K562 (cell line): ENCODE measurements around the gene RABGAP1. TPM values are rescaled to one million over a fixed set of nuclear protein-coding genes. Genes with fewer than 3 reads are reported as not detected.

ENCODE experiments used
- ATAC-seq: fragments of 200-7000 bp; cut with Tn5 transposase; 3 replicates; pipeline ENCODE4 v1.9.1; 2020; ENCODE audit warnings: moderate library complexity
- BruUV-seq: library from RNA; stranded (reverse); fragments of 400-500 nt; replicated peaks from 2 replicates; lab custom pipeline; 2021; lab: Mats Ljungman, UMichigan
- CTCF ChIA-PET: fragments of 300-600 bp; formaldehyde crosslinking; extraction: SDS; loops from one replicate; lab custom pipeline; 2021; ENCODE audit warnings: low intra/inter-chr PET ratio; lab: Yijun Ruan, JAX
- POLR2A ChIA-PET: fragments of 300-600, 350-650 bp; sonication (Branson Sonifier 250); formaldehyde crosslinking; extraction: SDS; loops from one replicate; lab custom pipeline; 2021; ENCODE audit warnings: antibody characterized with exemption, inconsistent platforms; lab: Yijun Ruan, JAX
- DNase-seq, 4 experiments: peaks; one replicate each; pipeline versions ENCODE4 v3.0.0 to v3.0.0-alpha.2; 2011 to 2018; ENCODE audit warnings: low spot score in 3 of 4, mixed read lengths in 3 of 4; ENCODE audit errors: extremely low read depth in 1 of 4
- FAIRE-seq: peaks from 2 replicates; lab custom pipeline; 2011; peaks lifted over from hg19 to GRCh38; lab: Jason Lieb, UNC
- H2AFZ ChIP-seq: 2 replicates; pipeline ENCODE4 v1.6.0; 2011; ENCODE audit warnings: low read depth, low read length, control low read depth, inconsistent platforms
- H3K27ac ChIP-seq: fragments of 200-600 bp; 3 replicates; pipeline ENCODE4 v1.8.0; 2011; ENCODE audit warnings: low read depth, mild to moderate bottlenecking, control low read depth, inconsistent platforms, low read length, moderate library complexity, mixed read lengths; ENCODE audit errors: extremely low read depth
- H3K27me3 ChIP-seq, 2 experiments: fragments of 300-600 bp in 1 of 2; 2 replicates in 1 of 2; 3 replicates in 1 of 2; pipeline versions ENCODE4 v1.6.0 to v1.8.0; 2011; ENCODE audit warnings: inconsistent platforms in 2 of 2, low read length in 2 of 2, mild to moderate bottlenecking in 1 of 2, mixed read lengths in 1 of 2, moderate library complexity in 1 of 2; ENCODE audit not compliant: control insufficient read depth in 2 of 2, insufficient read depth in 2 of 2
- H3K36me3 ChIP-seq: fragments of 300-600 bp; 3 replicates; pipeline ENCODE4 v1.8.0; 2011; ENCODE audit warnings: mild to moderate bottlenecking, low read length, inconsistent platforms; ENCODE audit not compliant: control insufficient read depth, insufficient read depth
- H3K4me1 ChIP-seq, 2 experiments: fragments of 200-600 bp in 1 of 2; replicated peaks in 1 of 2; 2 replicates in 1 of 2; 3 replicates in 1 of 2; pipeline versions ENCODE4 v1.5.1 to v1.8.0; 2011; ENCODE audit warnings: inconsistent platforms in 2 of 2, low read length in 2 of 2, mild to moderate bottlenecking in 1 of 2, mixed read lengths in 1 of 2, moderate library complexity in 1 of 2; ENCODE audit not compliant: control insufficient read depth in 2 of 2, insufficient read depth in 2 of 2
- H3K4me2 ChIP-seq: 2 replicates; pipeline ENCODE4 v1.6.1; 2011; ENCODE audit warnings: low read length, control low read depth, inconsistent platforms, mixed read lengths; ENCODE audit not compliant: insufficient read depth
- H3K4me3 ChIP-seq: fragments of 200-600 bp; sonication (generic), shearing (Covaris generic); 2 replicates; pipeline ENCODE4 v1.5.1; 2016; ENCODE audit warnings: control low read depth, inconsistent platforms
- H3K79me2 ChIP-seq: fragments of 200-600 bp; 3 replicates; pipeline ENCODE4 v1.8.0; 2011; ENCODE audit warnings: low read length, inconsistent platforms; ENCODE audit not compliant: control insufficient read depth, insufficient read depth
- H3K9ac ChIP-seq, 2 experiments: 2 replicates each; pipeline versions ENCODE4 v1.6.0 to v1.6.1; 2011; ENCODE audit warnings: low read depth in 2 of 2, low read length in 2 of 2, control low read depth in 1 of 2, inconsistent platforms in 1 of 2, mild to moderate bottlenecking in 1 of 2, mixed read lengths in 1 of 2; ENCODE audit not compliant: insufficient read depth in 1 of 2
- H3K9me1 ChIP-seq: one replicate; pipeline ENCODE4 v1.6.0; 2011; ENCODE audit warnings: inconsistent platforms, mild to moderate bottlenecking, low read length, moderate library complexity; ENCODE audit not compliant: control insufficient read depth, insufficient read depth
- H3K9me3 ChIP-seq: replicated peaks from 2 replicates; pipeline ENCODE4 v1.5.1; 2011; ENCODE audit warnings: low read depth, low read length, inconsistent platforms; ENCODE audit not compliant: control insufficient read depth, insufficient read depth
- H4K20me1 ChIP-seq: replicated peaks from 2 replicates; pipeline ENCODE4 v1.6.1; 2011; ENCODE audit warnings: low read length, inconsistent platforms, mixed read lengths; ENCODE audit not compliant: control insufficient read depth, insufficient read depth
- E2F3 ChIP-seq: fragments of 250-450 bp; sonication (Bioruptor Pico); IDR thresholded peaks from 2 replicates; pipeline ENCODE4 v1.4.0; 2020; ENCODE audit warnings: mild to moderate bottlenecking
- HIVEP1 ChIP-seq: fragments of 250-450 bp; sonication (Bioruptor Pico); IDR thresholded peaks from 2 replicates; pipeline ENCODE4 v1.4.0; 2020; ENCODE audit warnings: mild to moderate bottlenecking
- JUND ChIP-seq, 2 experiments: IDR thresholded peaks; 2 replicates in 1 of 2; 3 replicates in 1 of 2; pipeline ENCODE4 v1.6.1; 2011; ENCODE audit warnings: borderline replicate concordance in 2 of 2, low read depth in 2 of 2, low read length in 2 of 2, improper control_type of control experiment in 1 of 2, missing biosample characterization in 1 of 2, missing genetic modification characterization in 1 of 2, missing genetic modification reagents in 1 of 2
- RAD21 ChIP-seq, 2 experiments: fragments of 250-450 bp in 1 of 2; fragments of 450-650 bp in 1 of 2; sonication (Bioruptor Pico) in 1 of 2; formaldehyde crosslinking in 1 of 2; IDR thresholded peaks in 1 of 2; conservative IDR thresholded peaks in 1 of 2; 2 replicates each; pipeline versions ENCODE4 v1.4.0 to v1.8.0; 2020 to 2022; ENCODE audit warnings: mild to moderate bottlenecking in 2 of 2, moderate library complexity in 1 of 2
- SETDB1 ChIP-seq: IDR thresholded peaks from one replicate; pipeline ENCODE4 v1.6.1; 2012; ENCODE audit warnings: low read length, control low read depth, inconsistent platforms
- WGBS: fragments of 100-300 bp; shearing (Covaris generic); methylation state at CpG from one replicate; pipeline ENCODE4 v1.1.6; 2016; ENCODE audit warnings: low coverage, mixed read lengths; ENCODE audit not compliant: insufficient coverage; ENCODE audit errors: missing lambda C conversion rate; 5-methylcytosine and 5-hydroxymethylcytosine counted together
- in situ Hi-C: fragments of 300-500 bp; cut with MboI; formaldehyde crosslinking; loops from 4 replicates; pipeline ENCODE4 v1.15.0; 2018; ENCODE audit warnings: inconsistent platforms, mixed read lengths
- intact Hi-C: fragments of 100-400 bp; cut with micrococcal nuclease; formaldehyde crosslinking; loops from 2 replicates; pipeline ENCODE4 v1.14.2; 2022
- polyA plus RNA-seq, 8 experiments: library from polyadenylated mRNA; depleted of rRNA in 4 of 8; stranded (reverse) in 5 of 8; unstranded in 3 of 8; fragments of >200 nt; fragmentation: Nextera tagmentation in 2 of 8; fragmentation: Illumina TruSeq in 1 of 8; extraction: Ambion mirVana in 2 of 8; extraction: Trizol in 1 of 8; gene quantifications; 2 replicates each; pipeline versions ENCODE4 v1.2.1 to v1.2.3, GENCODE V29; 2011 to 2014; ENCODE audit warnings: inconsistent platforms in 1 of 8, missing spikeins in 1 of 8
- total RNA-seq, 7 experiments: library from RNA; depleted of rRNA in 6 of 7; stranded (reverse); fragments of >200 nt in 6 of 7; fragmentation: Illumina TruSeq in 2 of 7; extraction: Trizol in 2 of 7; gene quantifications; 2 replicates each; pipeline versions ENCODE4 v1.2.1 to v1.2.3, GENCODE V29; 2011 to 2021; ENCODE audit warnings: low replicate concordance in 1 of 7

RABGAP1 gene
- total and polyA plus RNA-seq, 9 of the 15 experiments (the other 6 are each of a cell fraction or from before 2014, with no cell fraction given): 1.5 to 22.7 (median 13.1) TPM

DNA sequence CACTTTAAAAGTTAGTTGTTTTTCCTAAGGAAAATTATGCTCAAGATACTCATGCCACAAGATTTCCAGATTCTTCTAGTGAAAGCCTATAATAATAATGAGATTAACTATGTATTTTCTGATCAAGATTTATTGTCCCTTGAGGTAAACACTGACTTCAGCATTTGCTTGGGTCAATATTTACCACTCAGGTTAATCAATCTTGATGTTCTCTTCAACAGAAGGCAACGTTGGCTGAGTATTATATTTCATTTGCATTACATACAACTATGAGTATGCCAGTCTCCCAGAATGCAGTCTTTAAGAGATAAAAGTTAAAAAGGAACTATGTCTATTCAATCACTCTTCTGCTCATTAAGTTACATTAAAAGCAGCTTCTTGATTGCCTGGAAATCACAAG is 208.2 kb downstream of the RABGAP1 start:
- in situ Hi-C loops: no loop called here
- TF ChIP-seq RAD21 (CRISPR knock-in tag; conservative IDR thresholded peaks at IDR 0.05 in 1 of 2, IDR thresholded peaks at IDR 0.05 in 1 of 2) (no peak), HIVEP1 (CRISPR knock-in tag) (no peak), JUND (IDR thresholded peaks at IDR 0.05; ENCODE audit: borderline replicate concordance, low read depth, low read length) (no peak), JUND (tag; IDR thresholded peaks at IDR 0.05; ENCODE audit: borderline replicate concordance, low read depth, low read length) (no peak), E2F3 (CRISPR knock-in tag) (no peak), SETDB1 (no peak)
- H3K9ac ChIP-seq: no peak overlapping the region
- no peak overlapping the region for H2AFZ ChIP-seq
- DNase-seq (no peak), FAIRE-seq (no peak), ATAC-seq (no peak)
- H4K20me1 ChIP-seq: no peaks in the 10 kb centered on the region
- intact Hi-C loops: no loop called here
- H3K36me3 ChIP-seq: peaks cover 55% of the 10 kb centered on the region; the same call in 2 of the 3 replicates
- no peaks in the 10 kb centered on the region for H3K27me3 ChIP-seq
- H3K4me2 ChIP-seq: no peak overlapping the region
- no peaks in the 10 kb centered on the region for H3K9me3 ChIP-seq
- POLR2A ChIA-PET: no interaction called here
- 56% methylated on average over 1 of the region's 1 CpG for WGBS
- H3K79me2 ChIP-seq: no peaks in the 10 kb centered on the region
- no peak overlapping the region for H3K4me3 ChIP-seq
- H3K4me1 ChIP-seq: no peaks in the 10 kb centered on the region
- H3K27ac ChIP-seq: no peak overlapping the region
- CTCF ChIA-PET: no interaction called here
- BruUV-seq: no TSS peak
- no peaks in the 10 kb centered on the region for H3K9me1 ChIP-seq
